Activated naive CD4-positive, alpha-beta T cell treated with anti-CD3 and anti-CD28 coated beads, Interleukin-2, amount 10 ng/mL, durations not matched to agents 7 days and 5 days (primary cell): ENCODE data around the gene KLHDC4.
"Not testable (repeated sequence)": the region's sequence is repeated elsewhere in the genome, so short reads cannot be mapped to it uniquely, and the experiment has no call there.

Experiments used
- CTCF ChIA-PET: fragments of 350-600 bp; sonication (Branson Sonifier 250); formaldehyde crosslinking; loops from one replicate; lab custom pipeline; 2021; ENCODE audit warnings: antibody characterized with exemption; lab: Charles Lee
- DNase-seq: peaks from one replicate; pipeline ENCODE4 v3.0.0-alpha.2; 2020
- H3K27ac Mint-ChIP-seq: one replicate; pipeline ENCODE4 v1.8.0; 2021; ENCODE audit warnings: mild to moderate bottlenecking, moderate library complexity, mixed read lengths
- H3K27me3 Mint-ChIP-seq: one replicate; pipeline ENCODE4 v1.8.0; 2021; ENCODE audit warnings: mild to moderate bottlenecking, mixed read lengths
- H3K36me3 Mint-ChIP-seq: one replicate; pipeline ENCODE4 v1.8.0; 2021; ENCODE audit warnings: mixed read lengths
- H3K4me1 Mint-ChIP-seq: one replicate; pipeline ENCODE4 v1.8.0; 2021; ENCODE audit warnings: mixed read lengths
- H3K4me3 Mint-ChIP-seq: one replicate; pipeline ENCODE4 v1.8.0; 2021; ENCODE audit warnings: mild to moderate bottlenecking, moderate library complexity, mixed read lengths
- H3K9me3 Mint-ChIP-seq: one replicate; pipeline ENCODE4 v1.8.0; 2021; ENCODE audit warnings: mixed read lengths

Gene KLHDC4

DNA sequence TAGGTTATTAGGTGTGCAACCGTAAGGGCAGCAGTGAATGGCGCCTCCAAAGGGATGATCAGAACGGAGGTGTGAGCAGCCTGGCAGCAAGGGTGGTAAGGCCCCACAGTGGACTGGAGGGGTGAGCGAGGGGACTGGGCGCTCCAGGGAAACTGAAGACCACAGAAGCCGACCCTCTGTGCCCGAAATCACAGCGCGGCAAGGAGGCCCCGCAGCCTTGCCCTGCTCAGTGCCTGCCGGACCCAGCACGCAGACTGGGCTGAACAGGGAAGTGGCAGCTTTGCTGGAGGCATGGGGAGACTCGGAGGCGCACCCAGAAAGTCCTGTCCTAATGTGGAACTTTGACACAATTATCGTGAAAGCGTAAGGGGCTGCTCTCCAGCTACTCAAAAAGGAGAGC lies 38.4 kb downstream of the KLHDC4 start:
- DNase-seq: no peak
- CTCF ChIA-PET: no interaction called here
- H3K27me3 Mint-ChIP-seq: no peaks in the 10 kb centered on the region
- no peak overlapping the region for H3K27ac Mint-ChIP-seq
- H3K4me3 Mint-ChIP-seq: no peak overlapping the region
- peaks cover 7% of the 10 kb centered on the region for H3K4me1 Mint-ChIP-seq
- peaks cover 55% of the 10 kb centered on the region for H3K36me3 Mint-ChIP-seq
- no peaks in the 10 kb centered on the region for H3K9me3 Mint-ChIP-seq

DNA sequence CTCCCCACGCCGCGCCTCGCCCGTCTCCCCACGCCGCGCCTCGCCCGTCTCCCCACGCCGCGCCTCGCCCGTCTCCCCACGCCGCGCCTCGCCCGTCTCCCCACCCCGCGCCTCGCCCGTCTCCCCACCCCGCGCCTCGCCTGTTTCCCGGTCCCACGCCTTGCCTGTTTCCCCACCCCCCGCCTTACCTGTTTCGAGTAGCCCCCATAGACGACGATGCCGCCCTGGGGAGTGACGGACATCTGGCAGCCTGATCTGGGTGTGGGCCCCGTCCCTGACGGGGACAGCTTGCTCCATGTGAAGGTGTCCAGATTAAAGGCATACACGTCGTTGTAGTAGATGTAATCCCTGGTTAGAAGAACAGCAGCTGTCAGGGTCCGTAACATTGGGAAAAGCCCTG lies 39.2 kb downstream of the KLHDC4 start:
- H3K9me3 Mint-ChIP-seq, CTCF ChIA-PET, H3K4me1 Mint-ChIP-seq, H3K4me3 Mint-ChIP-seq, DNase-seq, H3K27me3 Mint-ChIP-seq: not testable (repeated sequence)
- peaks cover 61% of the 10 kb centered on the region for H3K36me3 Mint-ChIP-seq
- peak overlapping the region; percentile 35 for H3K27ac Mint-ChIP-seq

DNA sequence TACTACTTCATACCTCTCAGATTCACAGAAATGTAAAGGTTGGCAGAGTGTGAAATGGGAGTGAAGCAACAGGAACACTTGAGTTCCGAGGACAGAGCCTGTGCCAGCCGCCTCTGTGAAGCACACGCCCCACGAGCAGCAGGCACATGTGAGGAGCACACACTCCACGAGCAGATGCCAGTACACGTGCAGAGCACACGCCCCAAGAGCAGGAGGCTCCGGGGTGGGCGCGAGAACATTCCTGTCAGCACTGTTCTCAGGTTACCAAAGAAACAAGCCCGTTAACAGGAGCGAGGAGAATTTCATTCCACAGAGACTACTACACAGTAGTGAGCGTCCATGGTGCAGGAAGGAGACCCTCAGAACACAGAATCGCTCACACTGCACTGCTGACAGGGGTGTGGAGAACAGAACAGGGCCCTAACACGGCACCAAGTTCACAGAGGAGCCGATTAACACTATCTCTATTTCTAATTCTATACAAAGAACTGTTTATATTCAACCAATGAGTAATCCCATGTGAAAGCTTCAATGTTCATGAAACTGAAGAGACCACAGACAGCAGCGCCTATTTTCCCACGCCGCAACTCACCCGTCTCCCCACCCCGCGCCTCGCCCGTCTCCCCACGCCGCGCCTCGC lies 40.1 kb downstream of the KLHDC4 start:
- DNase-seq: no peak
- Mint-ChIP-seq H3K9me3 (no peaks in the 10 kb centered on the region), H3K27ac (peak overlapping the region; percentile 54), H3K4me3 (no peak overlapping the region), H3K4me1 (peaks cover 7% of the 10 kb centered on the region), H3K27me3 (no peaks in the 10 kb centered on the region), H3K36me3 (peaks cover 58% of the 10 kb centered on the region)
- CTCF ChIA-PET: no interaction called here

DNA sequence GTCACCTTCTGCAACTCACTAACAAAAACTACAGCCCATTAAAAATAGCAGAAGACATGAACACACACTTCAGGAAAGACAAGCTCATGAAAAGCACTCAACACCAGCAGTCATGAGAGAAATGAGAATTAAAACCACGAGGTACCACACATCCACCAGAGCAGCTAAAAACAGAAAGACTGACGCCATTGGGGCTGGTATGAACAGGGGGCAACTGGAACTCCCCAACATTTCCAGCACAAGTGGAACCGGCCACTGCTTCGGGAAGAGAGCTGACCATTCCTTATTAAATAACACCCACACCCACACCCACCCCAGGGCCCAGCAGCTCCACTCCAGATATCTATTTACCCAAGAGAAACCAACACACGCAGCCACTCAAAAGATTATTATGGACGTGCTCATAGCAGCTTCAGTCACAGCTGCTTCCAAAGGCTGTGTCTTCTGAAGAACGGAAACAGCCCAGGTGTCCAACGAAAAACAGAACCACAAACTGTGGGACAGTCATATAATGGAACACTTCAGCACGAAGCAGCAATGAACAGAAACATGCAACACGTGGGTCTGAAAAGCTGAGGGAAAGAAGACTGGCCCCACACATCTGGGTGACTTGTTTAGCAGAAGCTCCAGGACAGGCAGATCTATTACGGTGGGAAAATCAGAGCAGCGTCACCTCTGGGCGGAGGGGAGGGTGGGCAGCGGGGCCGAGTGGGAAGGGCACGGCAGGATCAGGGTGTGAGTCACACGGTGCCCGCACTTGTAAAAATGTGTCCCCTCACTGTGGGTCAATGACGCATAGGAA lies 41.1 kb downstream of the KLHDC4 start:
- no peaks in the 10 kb centered on the region for H3K9me3 Mint-ChIP-seq
- DNase-seq: no peak
- CTCF ChIA-PET: no interaction called here
- H3K27ac Mint-ChIP-seq: no peak overlapping the region
- H3K27me3 Mint-ChIP-seq: no peaks in the 10 kb centered on the region
- H3K4me3 Mint-ChIP-seq: no peak overlapping the region
- peaks cover 58% of the 10 kb centered on the region for H3K36me3 Mint-ChIP-seq
- H3K4me1 Mint-ChIP-seq: peaks cover 7% of the 10 kb centered on the region

- H3K27ac Mint-ChIP-seq: no peak overlapping the region
- peaks cover 7% of the 10 kb centered on the region for H3K4me1 Mint-ChIP-seq
- no peaks in the 10 kb centered on the region for H3K27me3 Mint-ChIP-seq
- no peak overlapping the region for H3K4me3 Mint-ChIP-seq
- no peaks in the 10 kb centered on the region for H3K9me3 Mint-ChIP-seq
- DNase-seq: no peak
- CTCF ChIA-PET: no interaction called here
- H3K36me3 Mint-ChIP-seq: peaks cover 61% of the 10 kb centered on the region
These were observed 42.6 kb downstream of the KLHDC4 start for GRCh38 chr16:87723226-87723623.

- Mint-ChIP-seq H3K4me1 (peaks cover 9% of the 10 kb centered on the region), H3K27ac (no peak overlapping the region), H3K4me3 (no peak overlapping the region), H3K27me3 (no peaks in the 10 kb centered on the region), H3K9me3 (no peaks in the 10 kb centered on the region), H3K36me3 (peaks cover 64% of the 10 kb centered on the region)
- CTCF ChIA-PET: no interaction called here
- no peak for DNase-seq
These were observed 43.1 kb downstream of the KLHDC4 start for GRCh38 chr16:87722590-87723225.

GRCh38 chr16:87721622-87722585 lies 43.9 kb downstream of the KLHDC4 start:
- Mint-ChIP-seq H3K4me1 (peaks cover 8% of the 10 kb centered on the region), H3K27ac (no peak overlapping the region), H3K36me3 (peaks cover 62% of the 10 kb centered on the region), H3K27me3 (no peaks in the 10 kb centered on the region), H3K4me3 (no peak overlapping the region), H3K9me3 (no peaks in the 10 kb centered on the region)
- CTCF ChIA-PET: no interaction called here
- no peak for DNase-seq

DNA sequence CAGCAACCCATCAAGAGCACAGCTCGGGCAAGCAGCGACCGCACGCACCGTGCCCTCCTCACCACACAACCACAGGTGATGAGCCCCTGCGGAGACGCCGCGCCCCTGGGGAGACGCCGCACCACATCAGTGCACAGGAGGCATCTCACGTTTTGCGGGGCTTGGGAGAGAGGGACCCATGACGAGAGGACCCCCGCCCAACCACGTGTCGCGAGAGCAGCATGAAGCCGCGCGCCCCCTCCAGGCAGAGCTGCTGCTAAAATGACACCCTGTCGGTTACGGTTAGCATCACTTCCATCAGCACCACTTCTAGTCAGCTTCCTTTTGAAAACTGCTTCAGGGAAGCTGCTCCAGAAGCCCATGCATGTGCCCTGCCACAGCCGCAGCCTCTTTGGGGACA lies 45.3 kb downstream of the KLHDC4 start:
- Mint-ChIP-seq H3K27me3 (no peaks in the 10 kb centered on the region), H3K36me3 (peaks cover 58% of the 10 kb centered on the region), H3K4me3 (no peak overlapping the region), H3K4me1 (peaks cover 7% of the 10 kb centered on the region), H3K27ac (no peak overlapping the region), H3K9me3 (no peaks in the 10 kb centered on the region)
- no peak for DNase-seq
- CTCF ChIA-PET: no interaction called here

GRCh38 chr16:87718831-87719230 lies 47.0 kb downstream of the KLHDC4 start:
- peak overlapping the region; percentile 67 for H3K27ac Mint-ChIP-seq
- CTCF ChIA-PET, DNase-seq, H3K9me3 Mint-ChIP-seq, H3K27me3 Mint-ChIP-seq, H3K4me3 Mint-ChIP-seq: not testable (repeated sequence)
- peaks cover 60% of the 10 kb centered on the region for H3K36me3 Mint-ChIP-seq
- peaks cover 20% of the 10 kb centered on the region for H3K4me1 Mint-ChIP-seq

DNA sequence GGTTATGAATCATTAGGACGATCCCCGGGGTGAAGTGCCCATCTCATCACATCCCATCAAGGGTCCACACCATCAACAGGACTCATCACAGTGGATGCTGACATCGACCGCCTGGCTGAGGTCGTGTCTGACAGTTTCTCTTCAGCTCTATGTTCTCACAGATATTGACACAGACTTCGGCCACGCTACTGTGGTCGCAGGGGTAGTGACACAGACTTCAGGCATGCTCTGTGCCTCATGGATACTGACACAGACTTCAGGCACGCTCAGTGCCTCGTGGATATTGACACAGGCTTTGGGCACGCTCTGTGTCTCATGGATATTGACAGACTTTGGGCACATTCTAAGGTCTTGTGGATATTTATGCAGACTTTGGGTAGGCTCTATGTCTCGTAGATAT lies 50.1 kb downstream of the KLHDC4 start:
- DNase-seq: no peak
- no peaks in the 10 kb centered on the region for H3K27me3 Mint-ChIP-seq
- peak overlapping the region; percentile 74 for H3K27ac Mint-ChIP-seq

GRCh38 chr16:87715231-87715630 lies 50.6 kb downstream of the KLHDC4 start:
- peaks cover 48% of the 10 kb centered on the region for H3K36me3 Mint-ChIP-seq
- DNase-seq: no peak
- CTCF ChIA-PET: no interaction called here
- no peaks in the 10 kb centered on the region for H3K9me3 Mint-ChIP-seq
- H3K4me1 Mint-ChIP-seq: peaks cover 39% of the 10 kb centered on the region
- H3K4me3 Mint-ChIP-seq: no peak overlapping the region
- H3K27ac Mint-ChIP-seq: peak overlapping the region; percentile 74
- no peaks in the 10 kb centered on the region for H3K27me3 Mint-ChIP-seq

More for the DNA sequence above, 50.1 kb downstream of the KLHDC4 start:
- no peak overlapping the region for H3K4me3 Mint-ChIP-seq
- H3K36me3 Mint-ChIP-seq: peaks cover 47% of the 10 kb centered on the region
- H3K4me1 Mint-ChIP-seq: peaks cover 39% of the 10 kb centered on the region
- CTCF ChIA-PET: no interaction called here
- no peaks in the 10 kb centered on the region for H3K9me3 Mint-ChIP-seq

DNA sequence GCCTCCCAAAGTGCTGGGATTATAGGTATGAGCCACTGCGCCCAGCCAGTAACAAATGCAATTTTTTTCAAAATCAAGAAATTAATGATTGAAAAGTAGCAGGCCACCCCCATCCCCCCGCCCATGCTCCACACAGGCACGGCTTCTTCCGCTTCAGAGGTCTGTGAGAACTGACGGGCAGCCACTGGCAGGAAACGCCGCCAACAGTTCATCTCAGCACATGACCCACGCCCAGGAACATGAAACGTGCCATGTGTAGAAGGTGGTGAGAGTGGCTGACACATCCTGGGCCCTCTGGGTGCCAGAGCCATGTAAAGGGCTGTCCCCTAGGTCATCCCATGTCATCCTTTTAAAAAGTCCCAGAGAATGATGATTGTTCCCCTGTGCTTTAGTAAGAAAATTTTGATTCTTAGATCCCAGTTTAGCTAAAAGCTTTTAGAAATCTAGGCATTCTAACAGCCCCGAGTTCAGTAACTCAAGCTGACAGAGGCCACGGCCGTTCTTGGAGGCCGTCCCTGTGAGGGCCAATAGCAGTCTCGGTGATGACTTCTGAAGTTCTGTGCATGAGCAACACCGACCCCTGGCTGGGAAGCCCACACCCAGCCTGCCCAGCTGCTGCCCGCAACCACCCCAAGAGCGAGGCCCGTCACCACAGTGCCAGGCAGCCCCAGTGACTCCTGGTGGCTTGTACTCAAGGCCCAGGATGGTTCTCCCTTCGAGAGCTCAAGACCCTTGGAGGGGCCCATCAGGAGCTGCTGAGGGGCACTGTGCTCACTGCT lies 52.1 kb downstream of the KLHDC4 start:
- Mint-ChIP-seq H3K36me3 (peaks cover 41% of the 10 kb centered on the region), H3K4me3 (no peak overlapping the region), H3K27me3 (no peaks in the 10 kb centered on the region), H3K9me3 (no peaks in the 10 kb centered on the region), H3K27ac (peak overlapping the region; percentile 94), H3K4me1 (peaks cover 39% of the 10 kb centered on the region)
- CTCF ChIA-PET: interaction anchor here (0.7 to 1.1 kb wide), 4 partner anchors 11 to 246 kb away, joined by 3 read pairs; no protein-coding TSS in a partner anchor
- DNase-seq: peak; percentile 80

GRCh38 chr16:87712184-87712762 lies 53.5 kb downstream of the KLHDC4 start:
- CTCF ChIA-PET: interaction anchor here (0.7 kb wide), 1 partner anchor 57 kb away, joined by 3 read pairs; no protein-coding TSS in a partner anchor
- DNase-seq: no peak
- no peak overlapping the region for H3K4me3 Mint-ChIP-seq
- H3K27me3 Mint-ChIP-seq: no peaks in the 10 kb centered on the region
- H3K36me3 Mint-ChIP-seq: peaks cover 45% of the 10 kb centered on the region
- H3K9me3 Mint-ChIP-seq: no peaks in the 10 kb centered on the region
- peaks cover 34% of the 10 kb centered on the region for H3K4me1 Mint-ChIP-seq
- peak overlapping the region; percentile 94 for H3K27ac Mint-ChIP-seq
